ENCODE results near the gene FN3KRP.

FN3KRP gene

DNA sequence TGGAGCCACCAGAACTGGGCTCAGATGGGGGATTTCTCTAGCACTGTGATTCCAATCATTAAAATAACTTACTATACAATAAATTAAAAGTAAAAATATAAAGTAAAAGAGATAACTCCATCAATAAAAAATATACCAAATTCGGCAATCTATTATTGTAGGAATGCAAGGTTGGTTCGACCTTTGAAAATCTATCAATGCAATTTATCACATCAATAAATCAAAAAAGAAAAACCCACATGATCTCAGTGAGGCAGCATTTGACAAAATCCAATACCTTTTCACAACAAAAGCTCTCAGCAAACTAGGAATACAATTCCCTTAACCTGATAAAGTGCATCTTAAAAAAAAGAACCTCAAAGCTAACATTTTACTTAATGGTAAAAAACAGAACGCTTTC lies 35.0 kb upstream of the FN3KRP start:
- Mint-ChIP-seq H3K9me3 (peaks cover 7% of the 10 kb centered on the region), H3K4me1 (no peaks in the 10 kb centered on the region), H3K27ac (no peak overlapping the region), H3K27me3 (no peaks in the 10 kb centered on the region), H3K36me3 (ENCODE audit: low read depth) (peaks cover 6% of the 10 kb centered on the region), H3K4me3 (no peak overlapping the region)
- DNase-seq = no peak
- no peak for ATAC-seq

DNA sequence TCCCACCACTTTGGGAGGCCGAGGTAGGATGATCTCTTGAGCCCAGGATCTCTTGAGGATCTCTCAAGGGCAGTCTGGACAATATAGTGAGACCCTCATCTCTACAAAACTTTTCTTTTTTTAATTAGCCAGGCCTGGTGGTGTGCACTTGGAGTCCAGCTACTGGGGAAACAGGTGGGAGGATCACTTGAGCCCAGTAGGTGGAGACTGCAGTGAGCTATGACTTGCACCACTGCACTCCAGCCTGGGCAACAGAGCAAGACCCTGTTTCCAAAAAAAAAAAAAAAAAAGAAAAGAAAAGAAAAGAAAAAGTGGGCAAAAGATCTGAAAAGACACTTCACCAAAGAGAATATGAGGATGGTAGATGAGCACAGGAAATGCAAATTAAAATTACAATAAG lies 33.0 kb upstream of the FN3KRP start:
- peaks cover 6% of the 10 kb centered on the region for H3K36me3 Mint-ChIP-seq (ENCODE audit: low read depth)
- ATAC-seq (no peak), DNase-seq (no peak)
- no peak overlapping the region for H3K4me3 Mint-ChIP-seq
- no peaks in the 10 kb centered on the region for H3K4me1 Mint-ChIP-seq
- H3K9me3 Mint-ChIP-seq = peaks cover 7% of the 10 kb centered on the region
- H3K27me3 Mint-ChIP-seq = no peaks in the 10 kb centered on the region
- no peak overlapping the region for H3K27ac Mint-ChIP-seq

DNA sequence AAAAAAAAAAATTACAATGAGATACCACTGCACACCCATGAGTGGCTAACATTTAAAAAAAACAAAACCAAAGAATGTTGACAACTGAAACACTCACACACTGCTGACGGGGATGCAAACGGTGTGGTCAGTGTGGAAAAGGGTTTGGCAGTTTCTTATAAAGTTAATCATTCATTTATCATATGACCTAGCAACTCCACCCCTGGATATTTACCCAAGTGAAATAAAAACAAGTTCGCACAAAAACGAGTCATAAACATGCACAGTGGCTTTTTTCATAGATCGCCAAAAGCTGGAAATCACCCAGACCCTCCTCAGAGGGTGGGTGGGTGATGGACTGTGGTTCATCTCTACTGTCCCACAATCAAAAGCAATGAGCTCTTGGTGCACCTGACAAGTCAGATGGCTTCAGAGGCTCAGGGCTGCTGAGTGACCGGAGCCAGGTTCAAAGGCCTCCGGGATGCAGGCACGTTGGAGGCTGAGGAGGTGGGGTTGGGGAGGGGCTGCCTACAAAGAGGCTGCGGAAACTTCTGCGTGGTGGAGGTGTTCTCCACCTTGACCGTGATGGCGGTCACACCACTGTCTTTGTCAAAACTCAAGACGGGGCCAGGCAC lies 32.2 kb upstream of the FN3KRP start:
- DNase-seq (no peak), ATAC-seq (no peak)
- no peak overlapping the region for H3K4me3 Mint-ChIP-seq
- peaks cover 7% of the 10 kb centered on the region for H3K9me3 Mint-ChIP-seq
- no peaks in the 10 kb centered on the region for H3K27me3 Mint-ChIP-seq
- H3K27ac Mint-ChIP-seq = no peak overlapping the region
- peaks cover 6% of the 10 kb centered on the region for H3K36me3 Mint-ChIP-seq (ENCODE audit: low read depth)
- no peaks in the 10 kb centered on the region for H3K4me1 Mint-ChIP-seq

DNA sequence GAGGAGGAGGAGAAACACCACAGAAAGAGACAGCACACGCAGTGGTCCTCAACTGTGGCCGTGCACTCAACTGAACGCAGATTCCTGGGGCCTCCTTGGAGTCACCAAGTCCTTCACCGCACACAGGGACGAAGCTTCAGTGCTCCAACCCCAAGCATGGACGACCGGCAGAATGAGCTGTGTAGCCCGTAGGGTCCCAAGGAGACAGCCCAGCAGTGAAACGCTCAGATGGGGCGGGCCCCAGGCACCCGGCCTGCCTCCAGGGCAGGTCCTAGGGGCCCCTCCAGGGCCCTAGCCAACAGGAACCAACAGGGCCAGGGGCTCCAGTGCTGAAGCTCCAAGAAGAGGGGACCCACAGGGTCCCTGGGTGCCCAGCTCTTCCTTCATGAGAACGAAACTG lies 31.2 kb upstream of the FN3KRP start:
- Mint-ChIP-seq H3K36me3 (ENCODE audit: low read depth) (peaks cover 6% of the 10 kb centered on the region), H3K9me3 (peaks cover 7% of the 10 kb centered on the region), H3K4me3 (no peak overlapping the region), H3K27me3 (no peaks in the 10 kb centered on the region), H3K27ac (no peak overlapping the region), H3K4me1 (no peaks in the 10 kb centered on the region)
- DNase-seq = no peak
- no peak for ATAC-seq

DNA sequence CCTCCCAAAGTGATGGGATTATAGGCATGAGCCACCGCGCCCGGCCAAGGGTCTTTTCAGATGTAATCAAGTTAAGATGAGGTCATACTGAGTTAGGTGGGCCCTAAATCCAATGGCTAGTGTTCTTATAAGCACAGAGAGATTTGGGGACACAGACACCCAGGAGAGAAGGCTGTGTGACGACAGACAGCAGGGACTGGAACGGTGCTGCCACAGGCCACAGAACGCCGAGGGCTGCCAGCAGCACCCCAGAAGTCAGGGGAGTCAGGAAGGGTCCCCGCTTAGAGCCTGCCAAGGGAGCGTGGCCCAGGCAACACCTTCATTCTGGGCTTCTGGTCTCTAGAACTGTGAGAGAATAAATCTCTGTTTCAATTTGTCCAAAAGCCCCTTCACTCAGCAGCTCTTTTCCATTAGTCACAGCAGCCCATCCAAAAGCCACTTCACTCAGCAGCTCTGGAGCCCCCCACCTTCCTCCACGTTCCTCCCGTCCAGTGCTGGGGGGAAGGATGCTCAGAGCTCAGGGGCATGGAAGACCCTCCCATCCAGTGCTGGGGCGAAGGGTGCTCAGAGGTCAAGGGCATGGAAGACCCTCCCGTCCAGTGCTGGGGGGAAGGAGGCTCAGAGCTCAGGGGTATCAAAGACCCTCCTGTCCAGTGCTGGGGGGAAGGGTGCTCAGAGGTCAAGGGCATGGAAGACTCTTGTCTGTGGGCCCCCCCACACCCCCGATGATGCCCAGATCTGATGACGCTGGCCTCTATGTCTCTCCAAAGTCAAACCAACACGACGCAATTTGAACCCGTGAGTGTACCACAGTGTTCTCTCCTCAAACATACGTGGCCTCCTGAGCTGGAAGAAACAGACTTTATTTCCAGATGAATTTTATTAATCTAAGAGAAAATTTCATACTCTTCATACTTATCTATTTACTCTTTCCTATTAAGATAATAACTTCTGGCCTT lies 29.9 kb upstream of the FN3KRP start:
- Mint-ChIP-seq H3K36me3 (ENCODE audit: low read depth) (peaks cover 6% of the 10 kb centered on the region), H3K27me3 (no peaks in the 10 kb centered on the region), H3K4me3 (no peak overlapping the region), H3K9me3 (peaks cover 6% of the 10 kb centered on the region), H3K27ac (no peak overlapping the region), H3K4me1 (peaks cover 5% of the 10 kb centered on the region)
- DNase-seq = no peak
- ATAC-seq = no peak

DNA sequence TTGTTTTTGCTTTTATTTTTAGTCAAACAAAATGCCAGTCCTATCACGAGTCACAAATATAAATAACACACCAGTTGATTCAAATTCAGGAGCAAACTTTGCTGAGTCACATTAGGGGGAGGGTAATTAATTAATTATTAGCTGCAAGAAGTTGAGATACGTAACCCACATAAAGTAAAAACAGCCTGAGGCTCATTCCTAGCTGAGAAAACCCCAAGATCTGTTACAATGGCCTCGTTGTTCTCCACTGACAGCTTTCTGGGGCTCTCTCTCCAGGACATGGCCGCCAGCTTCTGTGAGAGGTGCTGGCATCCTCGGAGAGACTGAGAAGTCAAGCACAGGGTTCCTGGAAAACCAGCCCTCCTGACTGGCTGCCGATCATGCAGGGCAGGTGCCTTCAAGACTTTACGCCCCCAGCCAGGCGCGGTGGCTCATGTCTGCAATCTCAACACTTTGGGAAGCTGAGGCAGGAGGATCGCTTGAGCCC lies 29.1 kb upstream of the FN3KRP start:
- no peaks in the 10 kb centered on the region for H3K36me3 Mint-ChIP-seq (ENCODE audit: low read depth)

DNA sequence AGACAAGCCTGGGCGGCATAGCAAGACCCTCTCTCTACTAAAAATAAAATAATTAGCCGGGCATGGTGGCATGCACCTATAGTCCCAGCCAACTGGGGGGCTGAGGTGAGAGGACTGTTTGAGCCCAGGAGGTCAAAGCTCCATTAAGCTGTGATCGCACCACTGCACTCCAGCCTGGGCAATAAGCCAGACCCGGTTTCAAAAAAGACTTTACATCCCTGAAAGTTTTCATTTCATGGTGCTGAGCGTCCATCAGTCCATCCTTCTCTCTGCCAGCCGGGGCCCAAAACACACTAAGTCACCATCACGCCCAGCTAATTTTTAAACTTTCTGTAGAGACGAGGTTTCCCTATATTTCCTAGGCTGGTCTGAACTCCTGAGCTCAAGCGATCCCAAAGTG lies 28.6 kb upstream of the FN3KRP start:
- no peak for DNase-seq
- Mint-ChIP-seq H3K36me3 (ENCODE audit: low read depth) (no peaks in the 10 kb centered on the region), H3K4me1 (peaks cover 6% of the 10 kb centered on the region), H3K27me3 (no peaks in the 10 kb centered on the region), H3K9me3 (no peaks in the 10 kb centered on the region), H3K27ac (no peak overlapping the region), H3K4me3 (no peak overlapping the region)
- no peak for ATAC-seq

More for the DNA sequence above, 29.1 kb upstream of the FN3KRP start:
- Mint-ChIP-seq H3K9me3 (no peaks in the 10 kb centered on the region), H3K4me1 (peaks cover 6% of the 10 kb centered on the region), H3K27ac (no peak overlapping the region), H3K27me3 (no peaks in the 10 kb centered on the region), H3K4me3 (no peak overlapping the region)
- DNase-seq = no peak
- no peak for ATAC-seq

DNA sequence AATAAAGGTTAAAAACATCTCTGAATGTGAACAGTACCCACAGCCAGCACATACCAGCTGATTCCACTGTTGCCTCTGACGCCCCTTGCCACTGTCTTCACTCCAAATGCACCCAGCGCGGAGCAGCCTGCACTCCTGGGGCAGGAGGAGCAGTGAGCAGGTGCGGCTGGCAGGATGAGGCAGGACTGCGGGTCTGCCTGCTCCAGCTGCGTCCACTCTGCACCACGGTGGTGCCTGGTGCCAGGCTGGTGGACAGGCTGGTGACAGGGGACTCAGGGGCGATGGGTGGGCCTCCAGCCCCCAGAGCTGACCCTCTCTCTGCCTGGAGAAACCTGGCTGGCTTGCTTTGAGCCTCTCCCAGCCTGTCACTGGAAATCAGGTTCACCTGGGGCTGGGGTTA lies 27.4 kb upstream of the FN3KRP start:
- Mint-ChIP-seq H3K36me3 (ENCODE audit: low read depth) (no peaks in the 10 kb centered on the region), H3K27me3 (no peaks in the 10 kb centered on the region), H3K4me3 (no peak overlapping the region), H3K9me3 (no peaks in the 10 kb centered on the region), H3K27ac (no peak overlapping the region), H3K4me1 (peaks cover 6% of the 10 kb centered on the region)
- DNase-seq (no peak), ATAC-seq (no peak)

DNA sequence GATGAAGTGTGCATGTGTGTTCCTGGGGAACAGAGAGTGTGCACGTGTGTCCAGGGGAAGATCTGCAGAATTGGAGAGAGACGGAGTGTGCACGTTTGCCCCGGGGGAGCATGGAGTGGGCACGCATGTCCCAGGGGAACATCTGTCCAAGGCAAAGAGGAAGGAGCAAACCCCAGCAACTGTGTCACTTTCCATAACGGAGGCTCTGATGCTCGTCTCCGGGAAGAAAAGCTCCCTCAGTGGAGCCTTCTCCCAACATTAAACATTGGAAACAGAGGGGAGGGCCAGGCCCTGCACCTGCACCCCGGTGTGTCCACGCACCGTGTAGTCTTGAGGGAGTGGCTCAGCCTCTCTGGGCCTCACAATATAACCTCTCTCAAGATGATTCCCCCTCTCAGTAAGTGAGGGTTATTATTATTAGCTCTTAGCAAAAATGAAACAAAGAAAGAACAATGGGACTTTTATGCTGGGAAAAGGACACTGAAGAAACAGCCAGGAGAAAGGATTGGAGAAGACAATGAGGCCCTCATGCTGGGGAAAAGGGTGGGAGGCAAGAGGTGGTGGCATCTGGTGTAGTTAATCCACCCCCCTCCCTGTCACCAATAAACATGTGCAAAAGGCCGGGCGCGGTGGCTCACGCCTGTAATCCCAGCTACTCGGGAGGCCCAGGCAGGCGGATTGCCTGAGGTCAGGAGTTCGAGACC lies 25.6 kb upstream of the FN3KRP start:
- H3K36me3 Mint-ChIP-seq (ENCODE audit: low read depth) = peaks cover 7% of the 10 kb centered on the region
- ATAC-seq = no peak
- DNase-seq = no peak
- H3K27ac Mint-ChIP-seq = no peak overlapping the region
- H3K4me1 Mint-ChIP-seq = peaks cover 6% of the 10 kb centered on the region
- no peaks in the 10 kb centered on the region for H3K27me3 Mint-ChIP-seq
- H3K4me3 Mint-ChIP-seq = no peak overlapping the region
- peaks cover 7% of the 10 kb centered on the region for H3K9me3 Mint-ChIP-seq

DNA sequence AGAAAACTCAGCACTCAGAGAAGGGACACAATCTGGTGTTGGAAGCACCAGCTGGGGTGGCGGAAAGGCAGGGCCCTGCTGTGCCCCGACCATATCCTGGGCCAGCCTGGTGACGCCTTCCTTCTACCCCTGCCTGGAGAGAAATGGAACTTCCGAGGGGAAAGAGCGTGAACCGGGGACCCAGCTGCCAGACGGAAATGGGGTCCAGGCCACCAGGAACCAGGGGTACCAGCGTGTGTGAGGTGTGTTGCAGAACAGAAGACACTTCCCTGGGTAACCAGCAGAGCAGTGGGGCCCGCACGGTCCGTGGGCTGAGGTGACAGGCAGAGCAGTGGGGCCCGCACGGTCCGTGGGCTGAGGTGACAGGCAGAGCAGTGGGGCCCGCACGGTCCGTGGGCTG lies 24.8 kb upstream of the FN3KRP start:
- Mint-ChIP-seq H3K9me3 (peaks cover 7% of the 10 kb centered on the region), H3K4me1 (peaks cover 6% of the 10 kb centered on the region), H3K36me3 (ENCODE audit: low read depth) (peaks cover 7% of the 10 kb centered on the region), H3K27ac (no peak overlapping the region), H3K27me3 (no peaks in the 10 kb centered on the region), H3K4me3 (no peak overlapping the region)
- no peak for DNase-seq
- no peak for ATAC-seq

DNA sequence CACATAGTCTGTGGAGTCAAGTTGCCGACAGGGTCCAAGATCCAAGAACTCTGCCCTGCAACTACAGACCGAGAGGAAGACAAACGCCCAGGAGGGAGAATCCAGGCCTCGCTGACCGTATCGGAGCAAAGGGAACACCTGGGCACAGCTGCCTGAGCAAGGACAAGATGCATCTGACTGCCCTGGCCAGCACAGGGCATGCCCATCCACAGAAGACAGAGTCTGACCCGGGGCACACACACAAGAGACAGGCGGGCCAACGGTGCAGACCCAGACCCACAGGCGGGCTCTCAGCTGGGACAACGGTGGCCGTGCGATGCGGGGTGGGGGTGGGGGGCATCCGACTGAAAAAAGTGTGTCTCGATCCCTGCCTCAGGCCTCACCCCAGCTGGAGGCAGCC lies 24.2 kb upstream of the FN3KRP start:
- Mint-ChIP-seq H3K4me1 (peaks cover 8% of the 10 kb centered on the region), H3K9me3 (peaks cover 7% of the 10 kb centered on the region), H3K4me3 (no peak overlapping the region), H3K36me3 (ENCODE audit: low read depth) (peaks cover 7% of the 10 kb centered on the region), H3K27me3 (no peaks in the 10 kb centered on the region), H3K27ac (no peak overlapping the region)
- no peak for DNase-seq
- no peak for ATAC-seq

DNA sequence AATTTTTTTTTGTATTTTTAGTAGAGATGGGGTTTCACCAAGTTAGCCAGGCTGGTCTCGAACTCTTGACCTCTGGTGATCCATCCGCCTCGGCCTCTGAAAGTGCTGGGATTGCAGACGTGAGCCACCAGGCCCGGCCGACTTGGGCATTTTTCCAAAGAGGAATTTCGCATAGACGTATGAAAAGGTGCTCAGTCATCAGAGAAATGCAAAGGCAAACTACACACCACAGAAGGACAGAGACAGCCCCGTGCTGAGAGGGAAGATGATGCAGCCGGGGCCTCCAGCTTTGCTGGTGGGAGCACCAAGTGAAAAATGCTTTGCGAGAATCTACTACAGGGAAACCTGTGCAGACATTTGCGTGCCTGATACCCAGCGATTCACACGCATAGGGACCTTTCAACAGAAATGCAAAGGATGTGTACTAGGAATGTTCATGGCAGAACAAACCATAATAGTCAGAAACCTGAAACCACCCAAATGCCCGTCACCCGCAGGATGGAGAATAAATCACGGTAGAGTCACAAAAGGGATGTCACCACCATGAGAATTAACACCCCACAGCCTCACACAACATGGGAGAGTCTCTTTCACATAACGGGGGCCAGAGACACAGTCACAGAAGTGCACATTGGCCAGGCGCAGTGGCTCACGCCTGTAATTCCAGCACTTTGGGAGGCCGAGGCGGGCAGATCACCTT lies 23.2 kb upstream of the FN3KRP start:
- Mint-ChIP-seq H3K4me3 (no peak overlapping the region), H3K36me3 (ENCODE audit: low read depth) (peaks cover 7% of the 10 kb centered on the region), H3K4me1 (peaks cover 9% of the 10 kb centered on the region), H3K27ac (no peak overlapping the region), H3K9me3 (peaks cover 7% of the 10 kb centered on the region), H3K27me3 (no peaks in the 10 kb centered on the region)
- ATAC-seq (no peak), DNase-seq (no peak)

DNA sequence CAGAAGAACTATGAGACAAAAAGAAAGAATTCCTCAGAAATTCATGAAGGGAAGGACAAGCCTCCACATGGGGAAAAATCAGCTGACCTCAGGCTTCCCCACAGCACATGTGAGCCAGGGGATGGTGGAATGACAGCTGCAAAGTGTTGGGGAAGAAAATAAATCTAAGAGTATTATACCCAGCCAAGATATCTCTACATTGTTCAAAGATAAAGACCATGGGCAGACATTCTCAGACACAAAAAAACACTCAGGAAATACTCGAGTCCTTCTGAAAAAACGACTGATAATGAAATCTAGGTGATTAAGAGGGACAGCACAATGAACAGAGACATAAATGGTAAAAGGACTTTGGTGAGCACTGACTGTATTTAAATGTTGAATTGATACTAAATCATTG lies 21.9 kb upstream of the FN3KRP start:
- no peak overlapping the region for H3K27ac Mint-ChIP-seq
- H3K36me3 Mint-ChIP-seq (ENCODE audit: low read depth) = peaks cover 7% of the 10 kb centered on the region
- H3K9me3 Mint-ChIP-seq = peaks cover 7% of the 10 kb centered on the region
- H3K4me1 Mint-ChIP-seq = peaks cover 13% of the 10 kb centered on the region
- ATAC-seq (no peak), DNase-seq (no peak)
- H3K27me3 Mint-ChIP-seq = no peaks in the 10 kb centered on the region
- H3K4me3 Mint-ChIP-seq = no peak overlapping the region

DNA sequence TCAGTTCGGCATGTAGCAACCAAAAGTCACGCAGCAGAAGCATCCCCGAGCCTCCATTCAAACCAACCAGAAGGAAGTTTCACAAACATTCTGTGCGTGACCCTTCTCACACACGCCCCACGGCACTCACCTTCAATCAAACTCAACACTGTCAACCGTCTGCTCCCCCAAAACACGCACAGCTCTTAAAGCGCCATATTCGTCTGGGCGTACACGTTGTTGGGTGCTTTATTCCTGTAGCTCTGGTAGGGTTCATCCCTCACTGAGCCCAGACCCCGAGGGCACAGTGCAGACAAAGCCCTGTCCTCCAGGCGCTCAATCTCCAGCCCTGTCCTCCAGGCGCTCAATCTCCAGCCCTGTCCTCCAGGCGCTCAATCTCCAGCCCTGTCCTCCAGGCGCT lies 20.2 kb upstream of the FN3KRP start:
- no peak for ATAC-seq
- H3K4me1 Mint-ChIP-seq = peaks cover 11% of the 10 kb centered on the region
- H3K36me3 Mint-ChIP-seq (ENCODE audit: low read depth) = peaks cover 7% of the 10 kb centered on the region
- no peak overlapping the region for H3K4me3 Mint-ChIP-seq
- H3K27me3 Mint-ChIP-seq = no peaks in the 10 kb centered on the region
- H3K27ac Mint-ChIP-seq = no peak overlapping the region
- peaks cover 7% of the 10 kb centered on the region for H3K9me3 Mint-ChIP-seq
- DNase-seq = no peak

Measured in activated naive CD8-positive, alpha-beta T cell treated with anti-CD3 and anti-CD28 coated beads, Interleukin-2, amount 50 U/mL, for 24 hours (primary cell).